Body of pancreas (tissue), 4 donors: Measurements from ENCODE around the gene SUCLG1. TPM values are rescaled to one million over a fixed set of nuclear protein-coding genes. Genes with fewer than 3 reads are reported as not detected.

Experiments used
- ATAC-seq: fragments of 150-250 bp; one replicate; pipeline ENCODE4 v1.9.1; 2016
- DNase-seq, 4 donors: peaks; one replicate each; pipeline ENCODE4 v3.0.0-alpha.2; 2019
- H3K27ac ChIP-seq, 4 donors: fragments of 200-600 bp; sonication (generic); 1 replicate in 3 of 4; 2 replicates in 1 of 4; pipeline versions ENCODE4 v1.5.1 to v1.6.1; 2016 to 2019; ENCODE audit warnings: mild to moderate bottlenecking in 1 of 4, mixed read lengths in 1 of 4, moderate library complexity in 1 of 4
- H3K27me3 ChIP-seq, 2 donors: fragments of 200-600 bp; sonication (generic); one replicate each; pipeline ENCODE4 v1.6.0; 2016; ENCODE audit warnings: mild to moderate bottlenecking in 1 of 2
- H3K36me3 ChIP-seq, 2 donors: fragments of 200-600 bp; sonication (generic); replicated peaks in 1 of 2; 2 replicates each; pipeline ENCODE4 v1.5.1; 2016; ENCODE audit warnings: low read depth in 2 of 2; ENCODE audit not compliant: insufficient read depth in 1 of 2
- H3K4me1 ChIP-seq: fragments of 200-600 bp; sonication (generic); one replicate; pipeline ENCODE4 v1.6.0; 2016
- H3K4me3 ChIP-seq, 2 donors: fragments of 200-600 bp; sonication (generic); 1 replicate in 1 of 2; 2 replicates in 1 of 2; pipeline ENCODE4 v1.5.1; 2016 to 2019
- H3K9me3 ChIP-seq, 3 donors: fragments of 200-600 bp; sonication (generic); 1 replicate in 2 of 3; 2 replicates in 1 of 3; pipeline ENCODE4 v1.5.1; 2016
- CTCF ChIP-seq, 7 experiments: fragments of 450-650 bp in 4 of 7; fragments of 200-600 bp in 3 of 7; sonication (generic) in 3 of 7; IDR thresholded peaks; one replicate each; pipeline ENCODE4 v1.5.1; 2016 to 2019; ENCODE audit warnings: antibody characterized with exemption in 7 of 7
- POLR2A ChIP-seq, 3 donors: fragments of 450-650 bp; IDR thresholded peaks; one replicate each; pipeline ENCODE4 v1.6.1; 2016; ENCODE audit warnings: antibody characterized with exemption in 3 of 3, mild to moderate bottlenecking in 2 of 3
- WGBS, 2 donors: methylation state at CpG; one replicate each; pipeline ENCODE4 v1.1.5; 2017; 5-methylcytosine and 5-hydroxymethylcytosine counted together
- intact Hi-C: fragments of 100-400 bp; cut with DNase I; formaldehyde crosslinking; loops from one replicate; pipeline ENCODE4 v1.15.1; 2023
- total RNA-seq, 2 donors: library from RNA; depleted of rRNA; stranded (reverse); fragments of >200 nt; gene quantifications; one replicate each; pipeline ENCODE4 v1.1.0, GENCODE V29; 2016

SUCLG1 gene
- total RNA-seq, 2 donors from 2014 or later, result 51.1 to 89.2 TPM

DNA sequence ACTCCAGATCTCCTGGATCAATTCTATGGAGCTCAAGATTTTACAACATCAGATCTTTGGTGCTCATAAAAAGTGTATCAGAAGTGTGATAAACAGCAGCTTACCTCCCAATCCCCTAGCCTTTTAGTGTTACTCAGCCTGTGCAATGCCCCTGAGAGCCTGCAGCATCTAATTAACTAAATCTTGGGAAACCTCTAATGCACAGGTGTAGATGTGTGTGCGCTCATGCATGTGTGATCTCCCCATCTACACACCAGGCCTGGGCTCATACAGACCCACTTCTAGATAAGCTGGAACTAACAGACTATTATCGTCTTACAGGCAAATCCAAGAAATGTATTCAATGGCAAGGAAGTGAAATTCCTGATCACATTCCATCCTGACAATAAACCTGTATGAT lies 7.5 kb downstream of the SUCLG1 start:
- peaks cover 43% of the 10 kb centered on the region for H3K4me1 ChIP-seq
- WGBS, 2 donors, result 58 to 73% methylated on average over 2 of the region's 2 CpGs
- intact Hi-C loops, result no loop called here

DNA sequence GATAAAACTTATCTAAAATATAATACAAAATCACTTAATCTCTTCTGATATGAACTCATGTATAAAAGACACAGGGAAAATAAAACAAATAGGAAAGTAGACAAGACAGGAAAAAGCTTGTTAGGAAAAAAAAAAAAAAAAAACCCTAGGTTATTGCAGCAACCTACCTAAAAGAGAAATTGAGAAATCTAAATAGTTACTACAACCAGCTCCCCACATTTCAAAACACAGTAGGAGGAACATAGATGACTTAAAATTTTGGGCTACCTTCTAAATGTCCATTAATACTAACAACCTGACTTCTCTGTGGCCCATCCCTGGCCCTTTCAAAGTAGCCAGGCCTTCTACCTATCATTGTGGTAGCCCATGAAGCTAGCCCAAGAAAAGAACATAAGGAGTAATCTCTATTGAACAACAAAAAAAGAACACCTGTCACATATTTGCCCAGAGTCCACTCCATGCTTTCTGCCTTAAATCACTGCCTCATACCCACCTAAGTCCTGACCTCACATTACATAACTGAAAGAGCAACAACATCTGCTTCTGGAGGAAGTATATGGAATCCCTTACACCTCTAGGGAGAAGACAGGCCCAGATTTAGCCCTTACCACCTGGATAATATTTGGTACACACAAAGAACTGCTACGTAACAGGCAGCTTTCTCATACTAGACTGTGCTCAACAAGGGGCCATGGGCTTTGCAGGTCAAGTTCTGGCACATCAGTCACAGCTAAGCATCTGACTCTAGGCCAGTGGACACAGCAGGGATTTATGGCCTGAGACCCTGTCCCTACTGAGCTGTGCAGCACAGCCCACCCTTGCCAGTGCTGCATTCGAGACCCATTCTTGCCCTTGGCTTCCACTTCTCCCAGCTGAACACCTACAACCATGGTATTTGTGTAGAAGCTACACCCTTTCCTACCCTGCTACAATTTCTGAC lies 8.5 kb downstream of the SUCLG1 start:
- ATAC-seq, result peak; percentile 50
- no peak for DNase-seq
- WGBS, 2 donors, result 58 to 72% methylated on average over 2 of the region's 2 CpGs
- Histone ChIP-seq H3K4me3 (no peak overlapping the region), H3K4me1 (peaks cover 35% of the 10 kb centered on the region), H3K27ac (peak overlapping the region in 2 of 4 donors; percentile 26 to 34), H3K27me3 (no peaks in the 10 kb centered on the region), H3K9me3 (no peaks in the 10 kb centered on the region), H3K36me3 (no peaks in the 10 kb centered on the region)
- TF ChIP-seq CTCF (IDR thresholded peaks at IDR 0.05) (no peak), POLR2A (IDR thresholded peaks at IDR 0.05) (no peak)
- intact Hi-C loops, result no loop called here

More for the DNA sequence above, 7.5 kb downstream of the SUCLG1 start:
- Histone ChIP-seq H3K36me3 (no peaks in the 10 kb centered on the region), H3K27ac (no peak overlapping the region), H3K4me3 (no peak overlapping the region), H3K27me3 (no peaks in the 10 kb centered on the region), H3K9me3 (no peaks in the 10 kb centered on the region)
- TF ChIP-seq CTCF (IDR thresholded peaks at IDR 0.05), result no peak
- no peak for TF ChIP-seq POLR2A (IDR thresholded peaks at IDR 0.05)
- no peak for DNase-seq
- no peak for ATAC-seq

GRCh38 chr2:84449711-84450110 lies 9.4 kb downstream of the SUCLG1 start:
- Histone ChIP-seq H3K9me3 (no peaks in the 10 kb centered on the region), H3K4me3 (no peak overlapping the region), H3K27me3 (no peaks in the 10 kb centered on the region), H3K36me3 (no peaks in the 10 kb centered on the region), H3K27ac (no peak overlapping the region), H3K4me1 (peaks cover 35% of the 10 kb centered on the region)
- WGBS, 2 donors, result 81 to 83% methylated on average over 6 of the region's 6 CpGs
- no peak for TF ChIP-seq POLR2A (IDR thresholded peaks at IDR 0.05)
- no peak for TF ChIP-seq CTCF (IDR thresholded peaks at IDR 0.05)
- intact Hi-C loops, result no loop called here
- ATAC-seq (no peak), DNase-seq (no peak)

- intact Hi-C loops, result no loop called here
- no peak for TF ChIP-seq CTCF (IDR thresholded peaks at IDR 0.05)
- TF ChIP-seq POLR2A (IDR thresholded peaks at IDR 0.05), result no peak
- H3K9me3 ChIP-seq, result no peaks in the 10 kb centered on the region
- no peaks in the 10 kb centered on the region for H3K27me3 ChIP-seq
- no peak for ATAC-seq
- H3K4me3 ChIP-seq, result no peak overlapping the region
- no peak overlapping the region for H3K27ac ChIP-seq
- H3K4me1 ChIP-seq, result peaks cover 35% of the 10 kb centered on the region
- H3K36me3 ChIP-seq, result no peaks in the 10 kb centered on the region
- no peak for DNase-seq
- 76 to 81% methylated on average over 3 of the region's 3 CpGs for WGBS, 2 donors
These were observed 10.0 kb downstream of the SUCLG1 start for GRCh38 chr2:84449055-84449454.

- intact Hi-C loops, result no loop called here
- no peak overlapping the region for H3K4me3 ChIP-seq
- no peak for ATAC-seq
- DNase-seq, result no peak
- no peaks in the 10 kb centered on the region for H3K27me3 ChIP-seq
- no peaks in the 10 kb centered on the region for H3K9me3 ChIP-seq
- peaks cover 6% of the 10 kb centered on the region for H3K4me1 ChIP-seq
- no peak overlapping the region for H3K27ac ChIP-seq
- H3K36me3 ChIP-seq, result peaks cover 9 to 14% of the 10 kb centered on the region in 2 donors
- TF ChIP-seq POLR2A (IDR thresholded peaks at IDR 0.05), result no peak
- TF ChIP-seq CTCF (IDR thresholded peaks at IDR 0.05), result no peak
These were observed 15.6 kb downstream of the SUCLG1 start for GRCh38 chr2:84443477-84443876.
